ENCODE data around the gene ZNF708. TPM values are rescaled to one million over a fixed set of nuclear protein-coding genes. Genes with fewer than 3 reads are reported as not detected.
A peak's percentile ranks its signal among the peaks of the same experiment; 100 is the strongest.
"Not testable (repeated sequence)": the region's sequence is repeated elsewhere in the genome, so short reads cannot be mapped to it uniquely, and the experiment has no call there.

ZNF708 gene
- total RNA-seq, 1 experiment from 2014 or later, result 10.0 TPM

DNA sequence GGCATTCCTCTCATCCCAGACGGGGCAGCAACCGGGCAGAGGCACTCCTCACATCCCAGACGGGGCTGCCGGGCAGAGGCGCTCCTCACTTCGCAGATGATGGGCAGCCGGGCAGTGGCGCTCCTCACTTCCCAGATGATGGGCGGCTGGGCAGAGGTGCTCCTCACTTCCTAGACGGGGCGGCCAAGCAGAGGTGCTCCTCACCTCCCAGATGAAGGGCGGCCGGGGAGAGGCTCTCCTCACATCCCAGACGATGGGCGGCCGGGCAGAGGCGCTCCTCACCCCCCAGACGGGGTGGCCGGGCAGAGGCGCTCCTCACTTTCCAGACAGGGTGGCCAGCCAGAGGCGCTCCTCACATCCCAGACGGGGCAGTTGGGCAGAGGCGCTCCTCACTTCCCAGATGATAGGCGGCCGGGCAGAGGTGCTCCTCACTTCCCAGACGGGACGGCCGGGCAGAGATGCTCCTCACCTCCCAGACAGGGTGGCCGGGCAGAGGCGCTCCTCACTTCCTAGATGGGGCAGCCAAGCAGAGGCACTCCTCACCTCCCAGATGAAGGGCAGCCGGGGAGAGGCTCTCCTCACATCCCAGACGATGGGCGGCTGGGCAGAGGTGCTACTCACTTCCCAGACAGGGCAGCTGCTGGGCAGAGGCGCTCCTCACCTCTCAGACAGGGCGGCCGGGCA, 68.9 kb downstream of the ZNF708 start:
- no peaks in the 10 kb centered on the region for H3K36me3 ChIP-seq (ENCODE audit: control insufficient read depth, insufficient read depth, low read length)
- no peaks in the 10 kb centered on the region for H3K4me1 Mint-ChIP-seq (ENCODE audit: low read depth, unreplicated experiment)
- no peaks in the 10 kb centered on the region for H3K9me3 ChIP-seq
- no peaks in the 10 kb centered on the region for H3K27me3 Mint-ChIP-seq (ENCODE audit: insufficient read depth, unreplicated experiment)
- H3K4me3 ChIP-seq (ENCODE audit: low read depth, low read length), result no peak overlapping the region
- no peak for DNase-seq
- intact Hi-C loops (cut with micrococcal nuclease; ENCODE audit: unreplicated experiment), result no loop called here
- H3K27me3 ChIP-seq (replicated peaks; ENCODE audit: control insufficient read depth, insufficient read depth, low read length), result no peaks in the 10 kb centered on the region
- TF ChIP-seq, protein P1, sequence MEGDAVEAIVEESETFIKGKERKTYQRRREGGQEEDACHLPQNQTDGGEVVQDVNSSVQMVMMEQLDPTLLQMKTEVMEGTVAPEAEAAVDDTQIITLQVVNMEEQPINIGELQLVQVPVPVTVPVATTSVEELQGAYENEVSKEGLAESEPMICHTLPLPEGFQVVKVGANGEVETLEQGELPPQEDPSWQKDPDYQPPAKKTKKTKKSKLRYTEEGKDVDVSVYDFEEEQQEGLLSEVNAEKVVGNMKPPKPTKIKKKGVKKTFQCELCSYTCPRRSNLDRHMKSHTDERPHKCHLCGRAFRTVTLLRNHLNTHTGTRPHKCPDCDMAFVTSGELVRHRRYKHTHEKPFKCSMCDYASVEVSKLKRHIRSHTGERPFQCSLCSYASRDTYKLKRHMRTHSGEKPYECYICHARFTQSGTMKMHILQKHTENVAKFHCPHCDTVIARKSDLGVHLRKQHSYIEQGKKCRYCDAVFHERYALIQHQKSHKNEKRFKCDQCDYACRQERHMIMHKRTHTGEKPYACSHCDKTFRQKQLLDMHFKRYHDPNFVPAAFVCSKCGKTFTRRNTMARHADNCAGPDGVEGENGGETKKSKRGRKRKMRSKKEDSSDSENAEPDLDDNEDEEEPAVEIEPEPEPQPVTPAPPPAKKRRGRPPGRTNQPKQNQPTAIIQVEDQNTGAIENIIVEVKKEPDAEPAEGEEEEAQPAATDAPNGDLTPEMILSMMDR (IDR thresholded peaks at IDR 0.05; ENCODE audit: insufficient read depth in 1 of 2, low read depth in 1 of 2, low read length in 1 of 2, severe bottlenecking in 1 of 2, unreplicated experiment in 1 of 2), result no peak
- POLR2A ChIA-PET, result no interaction called here
- no peak overlapping the region for H3K27ac Mint-ChIP-seq (ENCODE audit: unreplicated experiment)
- CTCF ChIA-PET, result no interaction called here
- peaks cover 40% of the 10 kb centered on the region for H3K9me3 Mint-ChIP-seq (ENCODE audit: unreplicated experiment)
- H3K36me3 Mint-ChIP-seq (ENCODE audit: insufficient read depth, unreplicated experiment), result no peaks in the 10 kb centered on the region
- no TSS peak for BruUV-seq (replicated peaks)
- no peak overlapping the region for H3K4me3 Mint-ChIP-seq (ENCODE audit: unreplicated experiment)
- H3K4me1 ChIP-seq, result no peaks in the 10 kb centered on the region

DNA sequence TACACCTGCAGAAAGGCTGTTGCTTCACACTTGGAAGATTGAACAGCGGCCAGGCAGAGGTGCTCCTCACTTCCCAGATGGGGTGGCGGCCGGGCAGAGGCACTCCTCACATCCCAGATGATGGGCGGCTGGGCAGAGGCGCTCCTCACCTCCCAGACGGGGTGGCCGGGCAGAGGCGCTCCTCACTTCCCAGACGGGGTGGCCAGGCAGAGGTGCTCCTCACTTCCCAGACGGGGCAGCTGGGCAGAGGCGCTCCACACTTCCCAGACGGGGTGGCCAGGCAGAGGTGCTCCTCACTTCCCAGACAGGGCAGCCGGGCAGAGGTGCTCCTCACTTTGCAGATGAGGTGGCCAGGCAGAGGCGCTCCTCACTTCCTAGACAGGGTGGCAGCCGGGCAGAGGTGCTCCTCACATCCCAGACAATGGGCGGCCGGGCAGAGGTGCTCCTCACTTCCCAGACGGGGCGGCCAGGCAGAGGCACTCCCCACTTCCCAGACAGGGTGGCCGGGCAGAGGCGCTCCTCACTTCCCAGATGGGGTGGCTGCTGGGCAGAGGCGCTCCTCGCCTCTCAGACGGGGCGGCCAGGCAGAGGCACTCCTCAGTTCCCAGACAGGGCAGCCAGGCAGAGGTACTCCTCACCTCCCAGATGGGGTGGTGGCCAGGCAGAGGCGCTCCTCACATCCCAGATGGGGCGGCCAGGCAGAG, 69.6 kb downstream of the ZNF708 start:
- H3K36me3 Mint-ChIP-seq (ENCODE audit: insufficient read depth, unreplicated experiment), result not testable (repeated sequence)
- intact Hi-C loops (cut with micrococcal nuclease; ENCODE audit: unreplicated experiment), result loop anchor here (5.0 kb wide), 1 partner anchor 57 kb away; no protein-coding TSS in a partner anchor

DNA sequence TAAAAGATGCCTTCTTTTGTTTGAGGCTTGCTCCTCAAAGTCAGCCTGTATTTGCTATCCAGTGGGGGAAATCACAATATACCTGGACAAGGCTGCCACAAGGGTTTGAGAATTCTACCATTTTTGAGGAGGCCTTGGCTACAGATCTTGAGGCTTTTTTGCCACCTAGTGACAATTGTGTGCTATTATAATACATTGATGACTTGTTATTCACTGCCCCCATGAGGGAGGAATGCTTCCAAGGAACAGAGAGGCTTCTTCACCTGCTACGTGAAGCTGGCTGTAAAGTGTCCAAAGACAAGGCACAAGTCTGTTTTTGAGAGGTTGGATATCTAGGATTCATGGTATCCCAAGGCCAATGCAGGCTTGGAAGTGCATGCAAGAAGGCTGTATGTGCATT, 72.5 kb downstream of the ZNF708 start:
- Histone ChIP-seq H3K4me3 (ENCODE audit: low read depth, low read length) (no peak overlapping the region), H3K9me3 (no peaks in the 10 kb centered on the region), H3K4me1 (no peaks in the 10 kb centered on the region), H3K36me3 (ENCODE audit: control insufficient read depth, insufficient read depth, low read length) (no peaks in the 10 kb centered on the region), H3K27me3 (replicated peaks; ENCODE audit: control insufficient read depth, insufficient read depth, low read length) (no peaks in the 10 kb centered on the region)
- Mint-ChIP-seq H3K36me3 (ENCODE audit: insufficient read depth, unreplicated experiment) (no peaks in the 10 kb centered on the region), H3K4me1 (ENCODE audit: low read depth, unreplicated experiment) (no peaks in the 10 kb centered on the region), H3K9me3 (ENCODE audit: unreplicated experiment) (peaks cover 44% of the 10 kb centered on the region), H3K4me3 (ENCODE audit: unreplicated experiment) (no peak overlapping the region), H3K27me3 (ENCODE audit: insufficient read depth, unreplicated experiment) (no peaks in the 10 kb centered on the region), H3K27ac (ENCODE audit: unreplicated experiment) (no peak overlapping the region)
- intact Hi-C loops (cut with micrococcal nuclease; ENCODE audit: unreplicated experiment), result loop anchor here (5.0 kb wide), 1 partner anchor 54 kb away; no protein-coding TSS in a partner anchor
- no TSS peak for BruUV-seq (replicated peaks)
- DNase-seq, result peak in 1 of 2 experiments; percentile 10
- TF ChIP-seq, protein P1 (IDR thresholded peaks at IDR 0.05; ENCODE audit: insufficient read depth in 1 of 2, low read depth in 1 of 2, low read length in 1 of 2, severe bottlenecking in 1 of 2, unreplicated experiment in 1 of 2), result peak; percentile 37
- ChIA-PET POLR2A (no interaction called here), CTCF (interaction anchor here (0.6 kb wide), 1 partner anchor 435 kb away, joined by 9 read pairs; no protein-coding TSS in a partner anchor)

More for the DNA sequence above, 69.6 kb downstream of the ZNF708 start:
- H3K9me3 ChIP-seq; CTCF ChIA-PET; H3K4me1 ChIP-seq; DNase-seq; H3K27ac Mint-ChIP-seq (ENCODE audit: unreplicated experiment); BruUV-seq (replicated peaks); H3K4me3 ChIP-seq (ENCODE audit: low read depth, low read length); H3K36me3 ChIP-seq (ENCODE audit: control insufficient read depth, insufficient read depth, low read length); H3K4me1 Mint-ChIP-seq (ENCODE audit: low read depth, unreplicated experiment); H3K4me3 Mint-ChIP-seq (ENCODE audit: unreplicated experiment); H3K27me3 ChIP-seq (replicated peaks; ENCODE audit: control insufficient read depth, insufficient read depth, low read length); H3K27me3 Mint-ChIP-seq (ENCODE audit: insufficient read depth, unreplicated experiment); POLR2A ChIA-PET: not testable (repeated sequence)
- peaks cover 47% of the 10 kb centered on the region for H3K9me3 Mint-ChIP-seq (ENCODE audit: unreplicated experiment)

Other genes starting within 250 kb of the ZNF708 start
- 13.2 and 14.6 TPM in 2 replicates for gene ZNF714, start 247.2 kb downstream of the ZNF708 start, total RNA-seq (2022)
- gene ZNF431, start 187.4 kb downstream of the ZNF708 start, total RNA-seq (2022), result 17.9 TPM in 2 replicates
- gene ZNF738, start 29.6 kb upstream of the ZNF708 start, total RNA-seq (2022), result 9.5 and 10.4 TPM in 2 replicates
- gene ZNF493, start 67.7 kb upstream of the ZNF708 start, total RNA-seq (2022), result 8.4 and 9.3 TPM in 2 replicates
- 0.29 TPM in 1 of 2 replicates, not detected in the other for gene ZNF429, start 176.2 kb upstream of the ZNF708 start, total RNA-seq (2022)